Adrenal gland (tissue), 5 donors: Measurements from ENCODE around the gene CLASP2.

Experiments used
- CTCF ChIP-seq, 6 experiments: fragments of 450-650 bp in 4 of 6; fragments of 200-600 bp in 2 of 6; sonication (generic) in 1 of 6; IDR thresholded peaks; 1 replicate in 5 of 6; 2 replicates in 1 of 6; pipeline versions ENCODE4 v1.5.1 to v1.8.0; 2016 to 2021; ENCODE audit warnings: antibody characterized with exemption in 6 of 6, mild to moderate bottlenecking in 2 of 6, moderate library complexity in 1 of 6
- POLR2A ChIP-seq, 2 donors: fragments of 450-650 bp; IDR thresholded peaks; one replicate each; pipeline ENCODE4 v1.6.1; 2017; ENCODE audit warnings: antibody characterized with exemption in 2 of 2, mild to moderate bottlenecking in 2 of 2, moderate library complexity in 1 of 2
- donor health status: DM: no; HTN: no; CAD: no.

- no peak for TF ChIP-seq CTCF (IDR thresholded peaks at IDR 0.05)
- no peak for TF ChIP-seq POLR2A (IDR thresholded peaks at IDR 0.05)
These were observed 27.7 kb downstream of the CLASP2 start for GRCh38 chr3:33690341-33690740.
